Measurements from ENCODE around the gene MMS19. TPM values are rescaled to one million over a fixed set of nuclear protein-coding genes. Genes with fewer than 3 reads are reported as not detected.
"Not testable (repeated sequence)": the region's sequence is repeated elsewhere in the genome, so short reads cannot be mapped to it uniquely, and the experiment has no call there.

Gene MMS19
- total RNA-seq, 1 donor from 2014 or later, result 70.7 TPM

DNA sequence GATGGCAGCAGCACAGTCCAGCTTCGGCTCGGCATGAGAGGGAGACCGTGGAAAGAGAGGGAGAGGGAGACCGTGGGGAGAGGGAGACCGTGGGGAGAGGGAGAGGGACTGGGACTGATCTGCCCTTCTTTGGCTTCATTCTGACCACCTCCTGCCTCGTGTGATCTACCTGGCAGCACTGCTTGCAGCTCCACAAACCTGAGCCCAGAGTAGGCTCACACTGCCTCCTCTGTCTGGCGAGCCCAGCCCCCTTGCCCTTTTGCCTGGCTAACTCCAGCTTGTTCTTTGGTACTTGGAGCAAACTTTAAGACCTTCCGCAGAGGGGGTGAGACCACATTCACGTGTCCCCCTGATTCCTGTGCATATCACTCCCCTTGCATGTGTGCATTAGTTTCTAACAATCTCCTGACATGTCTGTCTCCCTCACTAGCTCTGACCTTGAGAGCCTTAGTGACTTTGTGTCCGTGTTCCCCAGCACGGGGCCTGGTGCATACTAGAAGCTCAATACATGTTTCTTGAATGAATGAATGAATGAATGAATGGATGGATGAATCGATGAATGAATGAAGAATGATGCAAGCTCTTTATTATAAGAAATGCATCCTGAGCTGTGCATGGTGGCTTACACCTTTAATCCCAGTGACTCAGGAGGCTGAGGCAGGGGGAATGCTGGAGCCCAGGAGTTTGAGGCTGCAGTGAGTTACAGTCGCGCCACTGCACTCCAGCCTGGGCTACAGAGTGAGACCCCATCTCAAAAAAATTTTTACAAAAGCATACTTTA lies 31.7 kb upstream of the MMS19 start:
- Histone ChIP-seq H3K27ac (no peak overlapping the region), H3K9me3 (no peaks in the 10 kb centered on the region), H3K36me3 (no peaks in the 10 kb centered on the region), H3K4me1 (no peaks in the 10 kb centered on the region), H3K4me3 (no peak overlapping the region), H3K27me3 (no peaks in the 10 kb centered on the region)
- intact Hi-C loops (cut with DNase I), result no loop called here
- no peak for TF ChIP-seq CTCF (IDR thresholded peaks at IDR 0.05)
- ATAC-seq (no peak), DNase-seq (no peak)

DNA sequence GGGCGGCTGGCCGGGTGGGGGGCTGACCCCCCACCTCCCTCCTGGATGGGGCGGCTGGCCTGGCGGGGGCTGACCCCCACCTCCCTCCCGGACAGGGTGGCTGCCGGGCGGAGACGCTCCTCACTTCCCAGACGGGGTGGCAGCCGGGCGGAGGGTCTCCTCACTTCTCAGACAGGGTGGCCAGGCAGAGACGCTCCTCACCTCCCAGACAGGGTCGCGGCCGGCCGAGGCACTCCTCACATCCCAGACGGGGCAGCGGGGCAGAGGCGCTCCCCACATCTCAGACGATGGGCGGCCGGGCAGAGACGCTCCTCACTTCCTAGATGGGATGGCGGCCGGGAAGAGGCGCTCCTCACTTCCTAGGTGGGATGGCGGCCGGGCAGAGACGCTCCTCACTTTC lies 30.7 kb upstream of the MMS19 start:
- H3K36me3 ChIP-seq; DNase-seq; H3K27me3 ChIP-seq; ATAC-seq; H3K4me3 ChIP-seq; H3K27ac ChIP-seq; intact Hi-C loops (cut with DNase I); H3K4me1 ChIP-seq; H3K9me3 ChIP-seq: not testable (repeated sequence)

DNA sequence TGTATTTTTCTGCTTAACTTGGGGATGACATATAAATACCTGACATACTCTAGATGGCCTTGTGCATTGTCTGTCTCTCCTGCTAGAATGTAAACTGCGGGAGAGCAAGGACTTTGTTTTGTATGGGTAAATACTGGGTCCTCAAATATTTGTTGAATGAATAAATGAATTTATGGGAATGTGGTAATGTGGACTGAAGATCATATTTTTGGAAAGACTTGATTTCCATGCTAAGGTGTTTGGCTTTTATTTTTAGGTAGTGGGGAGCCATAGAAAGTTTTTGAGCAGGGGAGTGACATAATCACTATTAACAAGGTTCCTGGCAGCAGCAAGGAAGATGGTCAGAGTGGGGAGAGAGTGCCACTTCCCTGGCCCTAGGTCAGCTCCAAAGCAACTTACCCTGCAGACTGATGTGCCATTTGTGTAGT lies 27.5 kb upstream of the MMS19 start:
- DNase-seq (no peak), ATAC-seq (no peak)
- H3K4me3 ChIP-seq, result no peak overlapping the region
- no peaks in the 10 kb centered on the region for H3K27me3 ChIP-seq
- H3K4me1 ChIP-seq, result peaks cover 23% of the 10 kb centered on the region
- no peaks in the 10 kb centered on the region for H3K36me3 ChIP-seq
- intact Hi-C loops (cut with DNase I), result no loop called here
- H3K27ac ChIP-seq, result no peak overlapping the region
- no peaks in the 10 kb centered on the region for H3K9me3 ChIP-seq
- TF ChIP-seq CTCF (IDR thresholded peaks at IDR 0.05), result no peak

DNA sequence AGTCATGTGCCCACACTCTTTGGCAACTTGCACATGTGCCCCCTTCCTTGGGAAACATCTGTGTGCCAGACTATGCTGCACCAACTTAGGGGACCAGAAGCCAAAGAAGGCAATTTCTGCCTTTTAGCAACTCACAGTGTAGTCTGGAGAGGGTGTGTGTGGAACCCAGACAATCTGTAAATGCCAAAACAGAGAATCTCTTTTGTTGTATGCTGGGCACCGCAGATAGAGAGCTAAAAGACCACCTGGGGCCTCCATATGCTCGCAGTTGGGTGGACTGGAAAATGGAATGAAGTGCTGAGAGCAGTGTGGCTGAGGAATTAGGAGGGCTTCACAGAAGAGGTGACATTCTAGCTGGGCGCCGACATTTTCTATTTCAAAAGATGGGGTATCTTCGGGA lies 26.9 kb upstream of the MMS19 start:
- Histone ChIP-seq H3K27ac (no peak overlapping the region), H3K36me3 (no peaks in the 10 kb centered on the region), H3K4me1 (peaks cover 23% of the 10 kb centered on the region), H3K4me3 (no peak overlapping the region), H3K9me3 (no peaks in the 10 kb centered on the region), H3K27me3 (no peaks in the 10 kb centered on the region)
- DNase-seq, result no peak
- no peak for ATAC-seq
- intact Hi-C loops (cut with DNase I), result no loop called here
- TF ChIP-seq CTCF (IDR thresholded peaks at IDR 0.05), result no peak

- no peak overlapping the region for H3K4me3 ChIP-seq
- H3K27ac ChIP-seq, result no peak overlapping the region
- no peak for DNase-seq
- intact Hi-C loops (cut with DNase I), result no loop called here
- TF ChIP-seq CTCF (IDR thresholded peaks at IDR 0.05), result no peak
- H3K9me3 ChIP-seq, result no peaks in the 10 kb centered on the region
- no peaks in the 10 kb centered on the region for H3K27me3 ChIP-seq
- H3K4me1 ChIP-seq, result peaks cover 41% of the 10 kb centered on the region
- H3K36me3 ChIP-seq, result no peaks in the 10 kb centered on the region
- ATAC-seq, result no peak
Observed at GRCh38 chr10:97522937-97523336, 24.7 kb upstream of the MMS19 start.

DNA sequence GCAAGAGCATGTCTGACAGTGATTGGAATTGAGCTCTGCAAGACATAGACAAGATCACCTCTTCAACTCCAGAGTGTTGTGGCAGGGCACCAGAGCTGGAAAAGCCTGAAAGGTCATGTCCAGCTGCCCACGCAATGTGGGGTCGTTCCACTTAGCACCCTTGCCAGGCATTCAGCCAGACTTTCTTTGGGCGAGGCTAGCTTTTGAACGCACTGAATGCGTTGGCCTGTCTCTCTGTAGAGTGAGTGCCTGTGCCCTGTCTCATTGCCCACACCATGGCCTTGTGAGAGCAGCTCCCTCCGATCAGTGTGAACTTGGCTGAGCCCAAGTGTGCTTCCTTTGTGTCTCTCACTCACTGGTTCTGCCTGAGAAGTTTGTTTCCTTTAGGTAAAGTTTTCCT lies 23.8 kb upstream of the MMS19 start:
- TF ChIP-seq CTCF (IDR thresholded peaks at IDR 0.05), result no peak
- Histone ChIP-seq H3K9me3 (no peaks in the 10 kb centered on the region), H3K27ac (peak overlapping the region; percentile 65), H3K36me3 (no peaks in the 10 kb centered on the region), H3K4me1 (peaks cover 50% of the 10 kb centered on the region), H3K27me3 (no peaks in the 10 kb centered on the region), H3K4me3 (no peak overlapping the region)
- DNase-seq, result no peak
- intact Hi-C loops (cut with DNase I), result no loop called here
- ATAC-seq, result no peak

All from upper lobe of right lung (tissue), 1 donor.